IPS-18a (cell line): Measurements from ENCODE around the gene ACKR3.

ENCODE experiments used
- H3K27ac ChIP-seq: one replicate; pipeline ENCODE4 v1.5.1; 2013; ENCODE audit warnings: low read length
- H3K27me3 ChIP-seq: one replicate; pipeline ENCODE4 v1.6.1; 2013; ENCODE audit warnings: mild to moderate bottlenecking, low read length; ENCODE audit not compliant: control insufficient read depth, insufficient read depth
- H3K36me3 ChIP-seq: one replicate; pipeline ENCODE4 v1.6.1; 2013; ENCODE audit warnings: low read depth, low read length; ENCODE audit not compliant: control insufficient read depth
- H3K4me1 ChIP-seq: one replicate; pipeline ENCODE4 v1.6.1; 2013; ENCODE audit warnings: low read depth, low read length; ENCODE audit not compliant: control insufficient read depth
- H3K4me3 ChIP-seq: one replicate; pipeline ENCODE4 v1.5.1; 2013; ENCODE audit warnings: low read length
- H3K9ac ChIP-seq: one replicate; pipeline ENCODE4 v1.6.1; 2013; ENCODE audit warnings: mild to moderate bottlenecking, low read length, moderate library complexity
- H3K9me3 ChIP-seq: one replicate; pipeline ENCODE4 v1.6.1; 2013; ENCODE audit warnings: low read depth, low read length; ENCODE audit not compliant: control insufficient read depth

ACKR3 gene

GRCh38 chr2:236569573-236569973 is at the start of gene ACKR3:
ACKR3 (plus strand) TSS chr2:236569825; CDS start chr2:236580466, 10,641 bp downstream.
- Histone ChIP-seq H3K27ac (no peak within 1 kb of the TSS), H3K4me3 (peak within 1 kb of the TSS; percentile 51), H3K36me3 (no peaks in the 10 kb centered on the region), H3K9me3 (no peaks in the 10 kb centered on the region), H3K4me1 (peaks cover 59% of the 10 kb centered on the region), H3K27me3 (peaks cover 65% of the 10 kb centered on the region), H3K9ac (no peak within 1 kb of the TSS)

- Histone ChIP-seq H3K36me3 (no peaks in the 10 kb centered on the region), H3K9me3 (no peaks in the 10 kb centered on the region), H3K4me1 (no peaks in the 10 kb centered on the region), H3K9ac (no peak overlapping the region), H3K27ac (no peak overlapping the region), H3K27me3 (no peaks in the 10 kb centered on the region), H3K4me3 (no peak overlapping the region)
Observed at GRCh38 chr2:236521556-236521955, 48.1 kb upstream of the ACKR3 start.

GRCh38 chr2:236523249-236523648 is 46.4 kb upstream of the ACKR3 start:
- H3K27me3 ChIP-seq = no peaks in the 10 kb centered on the region
- H3K9me3 ChIP-seq = no peaks in the 10 kb centered on the region

GRCh38 chr2:236525411-236525997 is 44.1 kb upstream of the ACKR3 start:
- H3K27ac ChIP-seq = no peak overlapping the region
- no peaks in the 10 kb centered on the region for H3K27me3 ChIP-seq
- H3K9me3 ChIP-seq = no peaks in the 10 kb centered on the region
- no peak overlapping the region for H3K9ac ChIP-seq
- H3K36me3 ChIP-seq = no peaks in the 10 kb centered on the region
- no peak overlapping the region for H3K4me3 ChIP-seq
- H3K4me1 ChIP-seq = no peaks in the 10 kb centered on the region

More at GRCh38 chr2:236523249-236523648, 46.4 kb upstream of the ACKR3 start:
- Histone ChIP-seq H3K27ac (no peak overlapping the region), H3K9ac (no peak overlapping the region), H3K4me3 (no peak overlapping the region), H3K36me3 (no peaks in the 10 kb centered on the region), H3K4me1 (no peaks in the 10 kb centered on the region)

GRCh38 chr2:236526455-236527158 is 43.0 kb upstream of the ACKR3 start:
- Histone ChIP-seq H3K4me3 (no peak overlapping the region), H3K36me3 (no peaks in the 10 kb centered on the region), H3K9ac (no peak overlapping the region), H3K27me3 (no peaks in the 10 kb centered on the region), H3K9me3 (no peaks in the 10 kb centered on the region), H3K27ac (no peak overlapping the region), H3K4me1 (no peaks in the 10 kb centered on the region)

- H3K36me3 ChIP-seq = no peaks in the 10 kb centered on the region
- no peak overlapping the region for H3K27ac ChIP-seq
- no peak overlapping the region for H3K9ac ChIP-seq
- no peaks in the 10 kb centered on the region for H3K9me3 ChIP-seq
- H3K4me3 ChIP-seq = no peak overlapping the region
- H3K4me1 ChIP-seq = no peaks in the 10 kb centered on the region
- H3K27me3 ChIP-seq = no peaks in the 10 kb centered on the region
Observed at GRCh38 chr2:236527159-236527630, 42.4 kb upstream of the ACKR3 start.

- Histone ChIP-seq H3K9me3 (no peaks in the 10 kb centered on the region), H3K9ac (no peak overlapping the region), H3K27me3 (no peaks in the 10 kb centered on the region), H3K4me1 (no peaks in the 10 kb centered on the region), H3K4me3 (no peak overlapping the region), H3K27ac (no peak overlapping the region), H3K36me3 (no peaks in the 10 kb centered on the region)
Observed at GRCh38 chr2:236529606-236530005, 40.0 kb upstream of the ACKR3 start.

- Histone ChIP-seq H3K4me1 (no peaks in the 10 kb centered on the region), H3K36me3 (no peaks in the 10 kb centered on the region), H3K4me3 (no peak overlapping the region), H3K27ac (no peak overlapping the region), H3K27me3 (no peaks in the 10 kb centered on the region), H3K9me3 (no peaks in the 10 kb centered on the region), H3K9ac (no peak overlapping the region)
Observed at GRCh38 chr2:236530512-236530911, 39.1 kb upstream of the ACKR3 start.

GRCh38 chr2:236531195-236531594 is 38.4 kb upstream of the ACKR3 start:
- Histone ChIP-seq H3K9me3 (no peaks in the 10 kb centered on the region), H3K4me1 (no peaks in the 10 kb centered on the region), H3K9ac (no peak overlapping the region), H3K27me3 (no peaks in the 10 kb centered on the region), H3K27ac (no peak overlapping the region), H3K4me3 (no peak overlapping the region), H3K36me3 (no peaks in the 10 kb centered on the region)

- Histone ChIP-seq H3K27ac (no peak overlapping the region), H3K27me3 (no peaks in the 10 kb centered on the region), H3K36me3 (no peaks in the 10 kb centered on the region), H3K4me1 (no peaks in the 10 kb centered on the region), H3K9me3 (no peaks in the 10 kb centered on the region), H3K4me3 (no peak overlapping the region), H3K9ac (no peak overlapping the region)
Observed at GRCh38 chr2:236531996-236532395, 37.6 kb upstream of the ACKR3 start.

- no peaks in the 10 kb centered on the region for H3K4me1 ChIP-seq
- no peak overlapping the region for H3K4me3 ChIP-seq
- no peaks in the 10 kb centered on the region for H3K36me3 ChIP-seq
- no peaks in the 10 kb centered on the region for H3K9me3 ChIP-seq
- H3K9ac ChIP-seq = no peak overlapping the region
- H3K27ac ChIP-seq = no peak overlapping the region
- H3K27me3 ChIP-seq = no peaks in the 10 kb centered on the region
Observed at GRCh38 chr2:236533343-236533742, 36.3 kb upstream of the ACKR3 start.

- Histone ChIP-seq H3K4me1 (no peaks in the 10 kb centered on the region), H3K27me3 (no peaks in the 10 kb centered on the region), H3K4me3 (no peak overlapping the region), H3K27ac (no peak overlapping the region), H3K36me3 (no peaks in the 10 kb centered on the region), H3K9ac (no peak overlapping the region), H3K9me3 (no peaks in the 10 kb centered on the region)
Observed at GRCh38 chr2:236535024-236535423, 34.6 kb upstream of the ACKR3 start.
